Astrocyte (in vitro differentiated cells and primary cell): ENCODE results near the gene MTFR2. TPM values are rescaled to one million over a fixed set of nuclear protein-coding genes. Genes with fewer than 3 reads are reported as not detected.

ENCODE experiments used
- DNase-seq: peaks from one replicate; pipeline ENCODE4 v3.0.0-alpha.2; 2010; ENCODE audit warnings: low read depth
- FAIRE-seq: peaks from 2 replicates; lab custom pipeline; 2011; peaks lifted over from hg19 to GRCh38; lab: Jason Lieb, UNC
- H2AFZ ChIP-seq: 2 replicates; pipeline ENCODE4 v1.6.0; 2012; ENCODE audit warnings: low read depth, low read length, inconsistent platforms
- H3K27ac ChIP-seq: 2 replicates; pipeline ENCODE4 v1.5.1; 2011; ENCODE audit warnings: low read depth, low read length, inconsistent platforms
- H3K27me3 ChIP-seq: 2 replicates; pipeline ENCODE4 v1.6.0; 2011; ENCODE audit warnings: low read length, inconsistent platforms; ENCODE audit not compliant: insufficient read depth
- H3K36me3 ChIP-seq: 2 replicates; pipeline ENCODE4 v1.5.1; 2011; ENCODE audit warnings: low read length, inconsistent platforms; ENCODE audit not compliant: insufficient read depth
- H3K4me1 ChIP-seq: 2 replicates; pipeline ENCODE4 v1.5.1; 2011; ENCODE audit warnings: low read length, inconsistent platforms; ENCODE audit not compliant: insufficient read depth
- H3K4me2 ChIP-seq: 2 replicates; pipeline ENCODE4 v1.6.0; 2012; ENCODE audit warnings: low read length, inconsistent platforms
- H3K4me3 ChIP-seq: 2 replicates; pipeline ENCODE4 v1.5.1; 2011; ENCODE audit warnings: low read depth, mild to moderate bottlenecking, low read length, inconsistent platforms; ENCODE audit not compliant: insufficient read depth
- H3K79me2 ChIP-seq: 2 replicates; pipeline ENCODE4 v1.6.0; 2012; ENCODE audit warnings: mild to moderate bottlenecking, low read length, inconsistent platforms; ENCODE audit not compliant: insufficient read depth
- H3K9ac ChIP-seq: 2 replicates; pipeline ENCODE4 v1.6.0; 2012; ENCODE audit warnings: mild to moderate bottlenecking, low read length, inconsistent platforms
- H3K9me3 ChIP-seq: 2 replicates; pipeline ENCODE4 v1.5.1; 2012; ENCODE audit warnings: low read depth, mild to moderate bottlenecking, low read length, inconsistent platforms; ENCODE audit not compliant: insufficient read depth
- H4K20me1 ChIP-seq: 2 replicates; pipeline ENCODE4 v1.6.0; 2012; ENCODE audit warnings: low read length, inconsistent platforms; ENCODE audit not compliant: insufficient read depth
- H3K27ac Mint-ChIP-seq: one replicate; pipeline ENCODE4 v1.8.0; 2021; ENCODE audit warnings: mild to moderate bottlenecking, mixed read lengths; ENCODE audit not compliant: unreplicated experiment
- H3K27me3 Mint-ChIP-seq: one replicate; pipeline ENCODE4 v1.8.0; 2021; ENCODE audit warnings: low read depth, mixed read lengths; ENCODE audit not compliant: unreplicated experiment
- H3K36me3 Mint-ChIP-seq: one replicate; pipeline ENCODE4 v1.8.0; 2021; ENCODE audit warnings: low read depth, mixed read lengths; ENCODE audit not compliant: unreplicated experiment
- H3K4me1 Mint-ChIP-seq: one replicate; pipeline ENCODE4 v1.8.0; 2021; ENCODE audit warnings: low read depth, mixed read lengths; ENCODE audit not compliant: unreplicated experiment
- H3K4me3 Mint-ChIP-seq: one replicate; pipeline ENCODE4 v1.8.0; 2021; ENCODE audit warnings: mild to moderate bottlenecking, moderate library complexity, mixed read lengths; ENCODE audit not compliant: unreplicated experiment
- H3K9me3 Mint-ChIP-seq: one replicate; pipeline ENCODE4 v1.8.0; 2021; ENCODE audit warnings: mild to moderate bottlenecking, mixed read lengths; ENCODE audit not compliant: unreplicated experiment
- CTCF ChIP-seq: IDR thresholded peaks from 2 replicates; pipeline ENCODE4 v1.5.1; 2011; ENCODE audit warnings: low read depth, mild to moderate bottlenecking, inconsistent platforms, low read length, moderate library complexity; ENCODE audit not compliant: insufficient read depth
- EZH2 ChIP-seq: IDR thresholded peaks from 2 replicates; pipeline ENCODE4 v1.6.1; 2012; ENCODE audit warnings: mild to moderate bottlenecking, low read length, inconsistent platforms; ENCODE audit not compliant: insufficient read depth
- total RNA-seq: library from RNA; stranded (reverse); gene quantifications from 2 replicates; pipeline ENCODE4 v1.2.1, GENCODE V29; 2021

Gene MTFR2
- total RNA-seq, 1 donor from 2014 or later = 1.8 TPM

DNA sequence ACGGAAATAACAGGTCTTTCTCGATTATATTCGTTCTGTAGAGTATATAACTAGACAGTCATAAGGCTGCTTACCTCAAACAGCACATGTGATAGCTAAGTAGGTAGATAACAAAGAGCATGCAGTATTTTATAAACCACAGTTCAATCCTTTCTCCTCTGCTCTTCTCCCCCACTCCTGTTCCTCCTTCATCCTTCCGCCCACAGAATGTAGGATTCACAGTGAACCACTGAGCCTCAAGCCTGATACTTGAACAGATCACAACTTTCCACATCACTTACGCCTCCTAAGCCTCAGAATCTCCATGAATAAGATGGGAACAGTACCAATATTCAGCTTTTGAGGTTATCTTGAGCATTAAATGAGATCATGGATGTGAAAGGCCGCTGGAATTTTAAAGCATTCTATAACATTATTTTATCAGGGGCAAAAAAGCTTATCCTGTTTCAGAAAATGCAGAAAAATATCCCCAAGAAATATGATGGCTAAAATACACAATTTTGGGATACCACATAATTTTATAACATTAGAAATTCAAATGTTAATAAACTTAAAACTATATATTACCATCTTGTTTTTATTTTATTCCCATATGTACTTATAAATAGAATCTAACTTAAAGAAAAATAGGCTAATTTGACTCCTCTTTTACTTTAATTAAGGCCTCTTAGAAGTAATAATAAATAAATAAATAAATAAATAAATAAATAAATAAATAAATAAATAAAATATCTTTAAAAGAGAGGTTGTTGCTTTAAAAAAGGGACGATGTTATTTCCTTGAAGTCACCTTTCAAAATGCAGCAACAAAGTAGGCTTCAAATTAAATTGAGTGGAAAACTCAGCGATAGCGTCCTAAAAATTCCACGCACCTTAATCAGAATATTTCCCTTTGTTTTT is 33.4 kb downstream of the MTFR2 start:
- Mint-ChIP-seq H3K36me3 (no peaks in the 10 kb centered on the region), H3K27ac (no peak overlapping the region), H3K4me1 (no peaks in the 10 kb centered on the region), H3K4me3 (no peak overlapping the region), H3K27me3 (no peaks in the 10 kb centered on the region), H3K9me3 (no peaks in the 10 kb centered on the region)
- Histone ChIP-seq H3K79me2 (no peaks in the 10 kb centered on the region), H4K20me1 (no peaks in the 10 kb centered on the region), H2AFZ (no peak overlapping the region), H3K9ac (no peak overlapping the region), H3K27ac (no peak overlapping the region), H3K4me3 (no peak overlapping the region), H3K4me2 (no peak overlapping the region), H3K9me3 (no peaks in the 10 kb centered on the region), H3K4me1 (no peaks in the 10 kb centered on the region), H3K27me3 (no peaks in the 10 kb centered on the region), H3K36me3 (no peaks in the 10 kb centered on the region)
- no peak for DNase-seq
- TF ChIP-seq EZH2 (no peak), CTCF (no peak)
- FAIRE-seq = no peak

DNA sequence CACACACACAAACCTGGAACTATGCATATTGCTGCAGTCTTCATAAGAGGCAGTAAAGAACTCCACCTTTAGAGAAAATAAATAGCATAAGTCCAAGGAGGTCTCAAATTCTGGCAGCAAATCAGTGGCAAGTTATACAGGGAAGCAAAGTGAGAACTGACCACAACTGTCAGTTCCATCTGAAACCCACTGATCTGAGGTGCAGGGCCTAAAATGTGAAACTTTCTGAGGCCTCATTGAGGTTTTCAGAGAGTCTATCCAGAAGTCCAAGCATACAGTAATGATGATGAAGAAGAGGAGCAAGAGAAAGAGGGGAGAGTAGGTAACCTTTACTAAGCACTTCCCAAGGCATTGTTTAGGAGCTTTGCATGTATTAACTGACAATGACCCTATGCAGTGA is 36.3 kb downstream of the MTFR2 start:
- Mint-ChIP-seq H3K9me3 (peaks cover 2% of the 10 kb centered on the region), H3K27ac (no peak overlapping the region), H3K4me1 (no peaks in the 10 kb centered on the region), H3K36me3 (no peaks in the 10 kb centered on the region), H3K4me3 (no peak overlapping the region), H3K27me3 (no peaks in the 10 kb centered on the region)
- FAIRE-seq (no peak), DNase-seq (no peak)
- Histone ChIP-seq H3K27me3 (no peaks in the 10 kb centered on the region), H3K9ac (no peak overlapping the region), H3K27ac (no peak overlapping the region), H3K36me3 (no peaks in the 10 kb centered on the region), H4K20me1 (no peaks in the 10 kb centered on the region), H2AFZ (no peak overlapping the region), H3K4me3 (no peak overlapping the region), H3K4me2 (no peak overlapping the region), H3K4me1 (no peaks in the 10 kb centered on the region), H3K9me3 (no peaks in the 10 kb centered on the region), H3K79me2 (no peaks in the 10 kb centered on the region)
- TF ChIP-seq CTCF (no peak), EZH2 (no peak)

- no peak overlapping the region for H3K4me2 ChIP-seq
- DNase-seq (no peak), FAIRE-seq (no peak)
Observed at GRCh38 chr6:136213012-136213539, 37.0 kb downstream of the MTFR2 start.

More at GRCh38 chr6:136213012-136213539, 37.0 kb downstream of the MTFR2 start:
- Histone ChIP-seq H3K4me3 (no peak overlapping the region), H3K79me2 (no peaks in the 10 kb centered on the region), H3K27ac (no peak overlapping the region), H3K9ac (no peak overlapping the region), H4K20me1 (no peaks in the 10 kb centered on the region), H3K27me3 (no peaks in the 10 kb centered on the region), H3K4me1 (no peaks in the 10 kb centered on the region), H3K9me3 (no peaks in the 10 kb centered on the region), H2AFZ (no peak overlapping the region), H3K36me3 (no peaks in the 10 kb centered on the region)
- Mint-ChIP-seq H3K36me3 (no peaks in the 10 kb centered on the region), H3K27me3 (no peaks in the 10 kb centered on the region), H3K27ac (no peak overlapping the region), H3K4me3 (no peak overlapping the region), H3K4me1 (no peaks in the 10 kb centered on the region), H3K9me3 (peaks cover 3% of the 10 kb centered on the region)
- TF ChIP-seq CTCF (no peak), EZH2 (no peak)
